SU-DHL-6 (cell line): ENCODE results near the gene CD180.

Experiments
- H2AFZ ChIP-seq: fragments of 200-600 bp; sonication (generic); 2 replicates; pipeline ENCODE4 v1.6.1; 2014; ENCODE audit warnings: low read depth, mild to moderate bottlenecking, moderate library complexity, mixed read lengths, antibody characterized with exemption, low read length; ENCODE audit not compliant: severe bottlenecking
- H3F3A ChIP-seq: fragments of 200-600 bp; shearing (Covaris generic); 2 replicates; pipeline ENCODE4 v1.6.0; 2016; ENCODE audit warnings: antibody characterized with exemption, mild to moderate bottlenecking; ENCODE audit not compliant: insufficient read depth
- H3K27ac ChIP-seq: fragments of 200-600 bp; sonication (generic); 2 replicates; pipeline ENCODE4 v1.5.1; 2016; ENCODE audit warnings: low read depth, mild to moderate bottlenecking, low read length, moderate library complexity, mixed read lengths
- H3K27me3 ChIP-seq: fragments of 200-600 bp; sonication (generic), shearing (Covaris generic); 2 replicates; pipeline ENCODE4 v1.6.0; 2014; ENCODE audit warnings: mild to moderate bottlenecking, low read length
- H3K36me3 ChIP-seq: fragments of 200-600 bp; sonication (generic); 2 replicates; pipeline ENCODE4 v1.6.1; 2014; ENCODE audit warnings: mild to moderate bottlenecking, low read length, mixed read lengths
- H3K4me2 ChIP-seq: fragments of 300-600, 200-600 bp; shearing (Covaris generic), sonication (generic); 2 replicates; pipeline ENCODE4 v1.6.0; 2014; ENCODE audit warnings: low read length, low read depth, mild to moderate bottlenecking; ENCODE audit not compliant: poor library complexity, severe bottlenecking
- H3K4me3 ChIP-seq: fragments of 200-600 bp; sonication (generic); 2 replicates; pipeline ENCODE4 v1.5.1; 2014; ENCODE audit warnings: antibody characterized with exemption, low read length, mild to moderate bottlenecking, mixed read lengths; ENCODE audit not compliant: insufficient read depth, poor library complexity, severe bottlenecking
- H3K79me2 ChIP-seq: fragments of 200-600 bp; sonication (generic); 2 replicates; pipeline ENCODE4 v1.6.1; 2014; ENCODE audit warnings: mild to moderate bottlenecking, low read length, moderate library complexity; ENCODE audit not compliant: insufficient read depth
- H3K9ac ChIP-seq: fragments of 200-600 bp; sonication (generic); 2 replicates; pipeline ENCODE4 v1.7.0; 2014; ENCODE audit warnings: mild to moderate bottlenecking, low read length
- H3K9me2 ChIP-seq: fragments of 200-600 bp; sonication (generic); replicated peaks from 2 replicates; pipeline ENCODE4 v1.6.1; 2014; ENCODE audit warnings: low read length; ENCODE audit not compliant: insufficient read depth
- H3K9me3 ChIP-seq: fragments of 200-600 bp; sonication (generic); 2 replicates; pipeline ENCODE4 v1.6.1; 2014; ENCODE audit warnings: low read length, mixed read lengths; ENCODE audit not compliant: insufficient read depth
- H4K20me1 ChIP-seq: fragments of 200-600 bp; sonication (generic); 2 replicates; pipeline ENCODE4 v1.6.1; 2014; ENCODE audit warnings: low read depth, mild to moderate bottlenecking, antibody characterized with exemption, low read length, moderate library complexity, mixed read lengths
- CTCF ChIP-seq: fragments of 200-600 bp; sonication (generic); IDR thresholded peaks from one replicate; pipeline ENCODE4 v1.5.1; 2017; ENCODE audit warnings: antibody characterized with exemption, mild to moderate bottlenecking, low read length, moderate library complexity; ENCODE audit not compliant: insufficient read depth, poor library complexity, severe bottlenecking
- EZH2phosphoT487 ChIP-seq: fragments of 200-600 bp; sonication (generic), shearing (Covaris generic); conservative IDR thresholded peaks from 2 replicates; pipeline ENCODE4 v1.6.1; 2018; ENCODE audit warnings: mild to moderate bottlenecking, antibody characterized with exemption, low read length, moderate library complexity, mixed read lengths

CD180 gene

DNA sequence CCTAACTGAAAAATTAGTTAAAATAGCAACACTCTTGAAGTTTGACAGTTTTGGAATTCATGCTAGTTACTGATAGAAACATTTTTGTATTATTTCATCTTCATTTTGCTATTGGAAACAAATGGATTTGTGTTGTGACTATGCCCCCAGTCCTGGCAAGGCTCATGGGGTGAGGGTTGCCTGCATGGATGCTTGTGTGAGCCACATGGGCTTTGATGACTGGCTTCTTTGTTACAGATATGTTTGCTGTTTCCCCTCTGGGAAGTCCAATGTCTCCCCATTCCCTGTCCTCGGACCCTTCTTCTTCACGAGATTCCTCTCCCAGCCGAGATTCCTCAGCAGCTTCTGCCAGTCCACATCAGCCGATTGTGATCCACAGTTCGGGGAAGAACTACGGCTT is 44.2 kb downstream of the CD180 start:
- H3K27me3 ChIP-seq: no peaks in the 10 kb centered on the region
- H3K9ac ChIP-seq: no peak overlapping the region
- no peak for TF ChIP-seq EZH2phosphoT487
- TF ChIP-seq CTCF: no peak
- H4K20me1 ChIP-seq: no peaks in the 10 kb centered on the region
- H2AFZ ChIP-seq: no peak overlapping the region
- no peaks in the 10 kb centered on the region for H3F3A ChIP-seq
- H3K4me2 ChIP-seq: no peak overlapping the region
- no peaks in the 10 kb centered on the region for H3K9me3 ChIP-seq
- no peak overlapping the region for H3K27ac ChIP-seq
- H3K9me2 ChIP-seq: no peaks in the 10 kb centered on the region
- H3K79me2 ChIP-seq: no peaks in the 10 kb centered on the region
- H3K4me3 ChIP-seq: no peak overlapping the region
- no peaks in the 10 kb centered on the region for H3K36me3 ChIP-seq

DNA sequence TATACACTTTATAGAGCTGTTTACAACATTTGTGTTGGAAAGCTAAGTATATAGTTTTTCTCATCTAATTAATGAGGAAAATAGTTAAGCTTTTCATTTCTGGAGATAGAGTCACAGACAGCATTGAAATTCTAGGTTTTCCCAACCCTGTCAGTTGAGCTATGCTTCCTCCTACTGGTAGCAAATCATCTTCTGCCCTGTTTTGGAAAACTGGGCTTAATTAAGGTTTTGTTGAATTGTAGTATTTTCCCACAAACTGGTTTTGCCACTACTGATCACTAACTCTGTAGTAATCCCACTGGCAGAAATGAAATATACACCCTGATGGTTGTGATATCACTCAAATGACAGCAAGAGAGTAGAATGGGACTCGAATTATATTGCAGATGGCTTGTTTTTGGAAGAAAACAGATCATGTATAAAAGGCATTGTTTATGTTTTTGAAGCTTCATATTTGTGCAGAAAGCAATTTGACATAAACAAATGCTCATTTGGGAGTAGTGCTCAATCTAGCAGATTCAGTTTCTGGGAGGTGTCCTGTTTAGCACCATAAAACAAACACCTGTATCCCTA is 46.6 kb downstream of the CD180 start:
- no peaks in the 10 kb centered on the region for H3K9me2 ChIP-seq
- H4K20me1 ChIP-seq: no peaks in the 10 kb centered on the region
- no peaks in the 10 kb centered on the region for H3K9me3 ChIP-seq
- H3K36me3 ChIP-seq: no peaks in the 10 kb centered on the region
- no peaks in the 10 kb centered on the region for H3K27me3 ChIP-seq
- no peak overlapping the region for H3K9ac ChIP-seq
- H3K4me2 ChIP-seq: no peak overlapping the region
- no peak overlapping the region for H3K4me3 ChIP-seq
- no peaks in the 10 kb centered on the region for H3K79me2 ChIP-seq
- no peak overlapping the region for H3K27ac ChIP-seq
- no peaks in the 10 kb centered on the region for H3F3A ChIP-seq
- no peak overlapping the region for H2AFZ ChIP-seq
- TF ChIP-seq CTCF: no peak
- TF ChIP-seq EZH2phosphoT487: no peak

- no peak overlapping the region for H3K27ac ChIP-seq
- no peak overlapping the region for H2AFZ ChIP-seq
- no peak for TF ChIP-seq EZH2phosphoT487
- no peak for TF ChIP-seq CTCF
- H3K9ac ChIP-seq: no peak overlapping the region
- no peaks in the 10 kb centered on the region for H3K9me3 ChIP-seq
- no peaks in the 10 kb centered on the region for H3K27me3 ChIP-seq
- H3K9me2 ChIP-seq: no peaks in the 10 kb centered on the region
- H3F3A ChIP-seq: no peaks in the 10 kb centered on the region
- no peaks in the 10 kb centered on the region for H3K36me3 ChIP-seq
- no peaks in the 10 kb centered on the region for H3K79me2 ChIP-seq
- H3K4me3 ChIP-seq: no peak overlapping the region
- no peaks in the 10 kb centered on the region for H4K20me1 ChIP-seq
- H3K4me2 ChIP-seq: no peak overlapping the region
Observed at GRCh38 chr5:67149057-67149950, 47.3 kb downstream of the CD180 start.
